Neutrophil (primary cell): ENCODE data around the gene IFIT2.
A peak's percentile ranks its signal among the peaks of the same experiment; 100 is the strongest.

Source experiments
- H3K27ac ChIP-seq: fragments of 200-600 bp; sonication (generic); 2 replicates; pipeline ENCODE4 v1.5.1; 2016; ENCODE audit warnings: mild to moderate bottlenecking, moderate library complexity
- H3K27me3 ChIP-seq: fragments of 200-600 bp; sonication (generic); 2 replicates; pipeline ENCODE4 v1.6.0; 2016; ENCODE audit warnings: mild to moderate bottlenecking
- H3K36me3 ChIP-seq: fragments of 200-600 bp; sonication (generic); 2 replicates; pipeline ENCODE4 v1.5.1; 2017
- H3K4me1 ChIP-seq, 2 experiments: fragments of 200-600 bp in 1 of 2; sonication (generic) in 1 of 2; 1 replicate in 1 of 2; 2 replicates in 1 of 2; pipeline versions ENCODE4 v1.5.1 to v1.6.1; 2013 to 2016; ENCODE audit warnings: low read depth in 1 of 2, low read length in 1 of 2, mild to moderate bottlenecking in 1 of 2, moderate library complexity in 1 of 2; ENCODE audit not compliant: control insufficient read depth in 1 of 2, insufficient read depth in 1 of 2
- H3K4me3 ChIP-seq, 2 experiments: fragments of 200-600 bp in 1 of 2; sonication (generic) in 1 of 2; 1 replicate in 1 of 2; 2 replicates in 1 of 2; pipeline ENCODE4 v1.5.1; 2013 to 2016; ENCODE audit warnings: low read depth in 1 of 2, low read length in 1 of 2, mild to moderate bottlenecking in 1 of 2, moderate library complexity in 1 of 2
- H3K9me3 ChIP-seq: fragments of 200-600 bp; sonication (generic); 2 replicates; pipeline ENCODE4 v1.5.1; 2016
- CTCF ChIP-seq: fragments of 200-600 bp; sonication (generic); IDR thresholded peaks from 2 replicates; pipeline ENCODE4 v1.5.1; 2016; ENCODE audit warnings: antibody characterized with exemption

IFIT2 gene

GRCh38 chr10:89335226-89335625, 33.4 kb downstream of the IFIT2 start:
- Histone ChIP-seq H3K36me3 (peaks cover 38% of the 10 kb centered on the region), H3K27me3 (no peaks in the 10 kb centered on the region), H3K9me3 (no peaks in the 10 kb centered on the region), H3K27ac (no peak overlapping the region), H3K4me3 (no peak overlapping the region), H3K4me1 (peaks cover 39 to 40% of the 10 kb centered on the region in 2 experiments)
- TF ChIP-seq CTCF: no peak

- no peak for TF ChIP-seq CTCF
- Histone ChIP-seq H3K4me3 (no peak overlapping the region), H3K27me3 (no peaks in the 10 kb centered on the region), H3K36me3 (peaks cover 44% of the 10 kb centered on the region), H3K4me1 (peaks cover 29 to 31% of the 10 kb centered on the region in 2 experiments), H3K27ac (no peak overlapping the region), H3K9me3 (no peaks in the 10 kb centered on the region)
Observed at GRCh38 chr10:89336241-89336640, 34.4 kb downstream of the IFIT2 start.

- TF ChIP-seq CTCF: no peak
- no peak overlapping the region for H3K27ac ChIP-seq
- H3K36me3 ChIP-seq: peaks cover 43% of the 10 kb centered on the region
- H3K9me3 ChIP-seq: no peaks in the 10 kb centered on the region
- no peak overlapping the region for H3K4me3 ChIP-seq
- peaks cover 18% of the 10 kb centered on the region in 2 experiments for H3K4me1 ChIP-seq
- H3K27me3 ChIP-seq: no peaks in the 10 kb centered on the region
Observed at GRCh38 chr10:89337484-89337883, 35.6 kb downstream of the IFIT2 start.

GRCh38 chr10:89338713-89339112, 36.9 kb downstream of the IFIT2 start:
- no peak overlapping the region for H3K27ac ChIP-seq
- no peaks in the 10 kb centered on the region for H3K27me3 ChIP-seq
- TF ChIP-seq CTCF: no peak
- H3K4me1 ChIP-seq: peaks cover 5 to 6% of the 10 kb centered on the region in 2 experiments
- peaks cover 43% of the 10 kb centered on the region for H3K36me3 ChIP-seq
- H3K4me3 ChIP-seq: no peak overlapping the region
- no peaks in the 10 kb centered on the region for H3K9me3 ChIP-seq

- Histone ChIP-seq H3K9me3 (no peaks in the 10 kb centered on the region), H3K4me1 (no peaks in the 10 kb centered on the region), H3K27ac (no peak overlapping the region), H3K27me3 (no peaks in the 10 kb centered on the region), H3K36me3 (peaks cover 43% of the 10 kb centered on the region), H3K4me3 (no peak overlapping the region)
- TF ChIP-seq CTCF: no peak
Observed at GRCh38 chr10:89339875-89340274, 38.0 kb downstream of the IFIT2 start.

- Histone ChIP-seq H3K27me3 (no peaks in the 10 kb centered on the region), H3K27ac (peak overlapping the region; percentile 32), H3K36me3 (peaks cover 43% of the 10 kb centered on the region), H3K9me3 (no peaks in the 10 kb centered on the region), H3K4me3 (no peak overlapping the region), H3K4me1 (peaks cover 3 to 6% of the 10 kb centered on the region in 2 experiments)
- TF ChIP-seq CTCF: no peak
Observed at GRCh38 chr10:89341649-89342048, 39.8 kb downstream of the IFIT2 start.
